ENCODE measurements around the gene EEF1AKMT1.

DNA sequence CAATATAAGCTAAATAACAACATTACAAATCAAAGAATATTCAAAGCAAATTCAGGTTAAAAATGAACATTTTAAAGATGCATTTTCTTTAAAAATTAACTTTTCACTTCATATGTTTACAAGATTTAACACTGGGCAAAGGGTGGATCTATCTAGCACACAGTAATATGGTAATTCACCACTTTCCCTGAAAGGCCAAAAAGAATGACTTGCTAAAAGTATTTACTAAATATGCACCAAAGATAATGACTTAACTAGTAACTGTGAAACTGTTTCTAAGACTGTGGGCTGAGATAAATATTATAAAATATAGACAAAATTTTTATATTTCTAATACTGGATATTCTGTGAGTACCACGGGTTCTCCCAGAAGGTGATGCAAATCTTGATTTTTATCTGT is 4.5 kb upstream of the EEF1AKMT1 start:
- TF ChIP-seq GATA2 (IDR thresholded peaks at IDR 0.05; ENCODE audit: low read depth, low read length) (no peak), GATA3 (IDR thresholded peaks at IDR 0.05; ENCODE audit: low read depth, low read length) (no peak)
